Measurements from ENCODE around the gene DOCK7.

DOCK7 gene

GRCh38 chr1:62601457-62601856, 86.7 kb downstream of the DOCK7 start:
- H2AK5ac ChIP-seq (ENCODE audit: low read length, severe bottlenecking): no peak overlapping the region
- H2BK120ac ChIP-seq (ENCODE audit: low read depth, low read length): no peak overlapping the region
- H3K9ac ChIP-seq (ENCODE audit: low read length): no peak overlapping the region
- no peak overlapping the region for H4K91ac ChIP-seq (ENCODE audit: low read length)
- H3K4me3 ChIP-seq (ENCODE audit: insufficient read depth in 1 of 2, low read depth in 1 of 2, low read length in 2 of 2): no peak overlapping the region
- H3K18ac ChIP-seq (ENCODE audit: low read depth in 1 of 2, low read length in 2 of 2): no peak overlapping the region
- no peak overlapping the region for H2BK5ac ChIP-seq (ENCODE audit: low read depth, low read length, poor library complexity, severe bottlenecking)
- no CpG with 5 or more reads among the region's 2 CpGs for WGBS
- no peaks in the 10 kb centered on the region for H3K79me1 ChIP-seq (replicated peaks; ENCODE audit: low read length, poor library complexity, severe bottlenecking)
- H3K9me3 ChIP-seq (ENCODE audit: control insufficient read depth, low read length): no peaks in the 10 kb centered on the region
- H3K4me2 ChIP-seq (ENCODE audit: low read length, poor library complexity, severe bottlenecking): no peak overlapping the region
- no peak overlapping the region for H3K14ac ChIP-seq (ENCODE audit: low read length in 2 of 2)
- no peaks in the 10 kb centered on the region for H3K4me1 ChIP-seq (ENCODE audit: control insufficient read depth, insufficient read depth, low read depth, low read length)
- no peak overlapping the region for H3K23ac ChIP-seq (ENCODE audit: low read length in 2 of 2)
- no peaks in the 10 kb centered on the region for H3K27me3 ChIP-seq (ENCODE audit: control insufficient read depth in 1 of 2, insufficient read depth in 1 of 2, low read length in 2 of 2)
- no peak for DNase-seq
- H3K36me3 ChIP-seq (ENCODE audit: control insufficient read depth in 1 of 2, insufficient read depth in 2 of 2, low read depth in 1 of 2, low read length in 2 of 2): peaks cover 0 to 15% of the 10 kb centered on the region in 2 experiments
- no peak overlapping the region for H2BK12ac ChIP-seq (ENCODE audit: low read length in 2 of 2)
- H4K8ac ChIP-seq (ENCODE audit: low read length): no peak overlapping the region
- no peak overlapping the region for H2AFZ ChIP-seq (ENCODE audit: low read depth, low read length)
- no peak overlapping the region for H3K4ac ChIP-seq (ENCODE audit: low read depth in 1 of 2, low read length in 2 of 2)
- no peak overlapping the region for H2BK15ac ChIP-seq (ENCODE audit: low read depth, poor library complexity, severe bottlenecking)
- H3K27ac ChIP-seq (ENCODE audit: low read length, poor library complexity, severe bottlenecking): no peak overlapping the region

- Histone ChIP-seq H4K8ac (ENCODE audit: low read length) (no peak overlapping the region), H3K4ac (ENCODE audit: low read depth in 1 of 2, low read length in 2 of 2) (no peak overlapping the region), H2BK5ac (ENCODE audit: low read depth, low read length, poor library complexity, severe bottlenecking) (no peak overlapping the region), H2AK5ac (ENCODE audit: low read length, severe bottlenecking) (no peak overlapping the region), H4K91ac (ENCODE audit: low read length) (no peak overlapping the region), H3K36me3 (ENCODE audit: control insufficient read depth in 1 of 2, insufficient read depth in 2 of 2, low read depth in 1 of 2, low read length in 2 of 2) (peaks cover 0 to 12% of the 10 kb centered on the region in 2 experiments), H3K9me3 (ENCODE audit: control insufficient read depth, low read length) (no peaks in the 10 kb centered on the region), H3K14ac (ENCODE audit: low read length in 2 of 2) (no peak overlapping the region), H3K4me3 (ENCODE audit: insufficient read depth in 1 of 2, low read depth in 1 of 2, low read length in 2 of 2) (no peak overlapping the region), H3K27ac (ENCODE audit: low read length, poor library complexity, severe bottlenecking) (no peak overlapping the region), H2BK15ac (ENCODE audit: low read depth, poor library complexity, severe bottlenecking) (no peak overlapping the region), H3K18ac (ENCODE audit: low read depth in 1 of 2, low read length in 2 of 2) (no peak overlapping the region), H2BK12ac (ENCODE audit: low read length in 2 of 2) (no peak overlapping the region), H3K9ac (ENCODE audit: low read length) (no peak overlapping the region), H3K79me1 (replicated peaks; ENCODE audit: low read length, poor library complexity, severe bottlenecking) (no peaks in the 10 kb centered on the region), H3K4me1 (ENCODE audit: control insufficient read depth, insufficient read depth, low read depth, low read length) (no peaks in the 10 kb centered on the region), H3K4me2 (ENCODE audit: low read length, poor library complexity, severe bottlenecking) (no peak overlapping the region), H2AFZ (ENCODE audit: low read depth, low read length) (no peak overlapping the region), H3K27me3 (ENCODE audit: control insufficient read depth in 1 of 2, insufficient read depth in 1 of 2, low read length in 2 of 2) (no peaks in the 10 kb centered on the region), H3K23ac (ENCODE audit: low read length in 2 of 2) (no peak overlapping the region), H2BK120ac (ENCODE audit: low read depth, low read length) (no peak overlapping the region)
- 93% methylated on average over 5 of the region's 5 CpGs for WGBS
- no peak for DNase-seq
Measured at GRCh38 chr1:62599044-62599443, 89.1 kb downstream of the DOCK7 start.

GRCh38 chr1:62597281-62597680, 90.9 kb downstream of the DOCK7 start, which contains the start of gene ANGPTL3:
TSS of gene ANGPTL3 (plus strand) at chr1:62597520. CDS start at chr1:62597567, 47 bp downstream.
- Histone ChIP-seq H2BK12ac (ENCODE audit: low read length in 2 of 2) (no peak within 1 kb of the TSS), H2AK5ac (ENCODE audit: low read length, severe bottlenecking) (no peak within 1 kb of the TSS)
- WGBS: 100% methylated on average over 1 of the region's 3 CpGs

GRCh38 chr1:62595647-62596046, 92.5 kb downstream of the DOCK7 start:
- Histone ChIP-seq H3K4ac (ENCODE audit: low read depth in 1 of 2, low read length in 2 of 2) (no peak overlapping the region), H3K18ac (ENCODE audit: low read depth in 1 of 2, low read length in 2 of 2) (no peak overlapping the region), H3K23ac (ENCODE audit: low read length in 2 of 2) (no peak overlapping the region), H3K4me1 (ENCODE audit: control insufficient read depth, insufficient read depth, low read depth, low read length) (no peaks in the 10 kb centered on the region), H3K9me3 (ENCODE audit: control insufficient read depth, low read length) (no peaks in the 10 kb centered on the region), H3K4me2 (ENCODE audit: low read length, poor library complexity, severe bottlenecking) (no peak overlapping the region), H2BK15ac (ENCODE audit: low read depth, poor library complexity, severe bottlenecking) (no peak overlapping the region), H3K27ac (ENCODE audit: low read length, poor library complexity, severe bottlenecking) (no peak overlapping the region), H3K4me3 (ENCODE audit: insufficient read depth in 1 of 2, low read depth in 1 of 2, low read length in 2 of 2) (no peak overlapping the region), H4K8ac (ENCODE audit: low read length) (no peak overlapping the region), H2BK120ac (ENCODE audit: low read depth, low read length) (no peak overlapping the region), H2AFZ (ENCODE audit: low read depth, low read length) (no peak overlapping the region), H3K9ac (ENCODE audit: low read length) (no peak overlapping the region), H2BK5ac (ENCODE audit: low read depth, low read length, poor library complexity, severe bottlenecking) (no peak overlapping the region), H3K36me3 (ENCODE audit: control insufficient read depth in 1 of 2, insufficient read depth in 2 of 2, low read depth in 1 of 2, low read length in 2 of 2) (peaks cover 0 to 20% of the 10 kb centered on the region in 2 experiments), H3K14ac (ENCODE audit: low read length in 2 of 2) (no peak overlapping the region), H3K79me1 (replicated peaks; ENCODE audit: low read length, poor library complexity, severe bottlenecking) (no peaks in the 10 kb centered on the region), H2BK12ac (ENCODE audit: low read length in 2 of 2) (no peak overlapping the region), H4K91ac (ENCODE audit: low read length) (no peak overlapping the region), H2AK5ac (ENCODE audit: low read length, severe bottlenecking) (no peak overlapping the region), H3K27me3 (ENCODE audit: control insufficient read depth in 1 of 2, insufficient read depth in 1 of 2, low read length in 2 of 2) (no peaks in the 10 kb centered on the region)
- WGBS: 83% methylated on average over 1 of the region's 3 CpGs
- DNase-seq: no peak

More at GRCh38 chr1:62597281-62597680, 90.9 kb downstream of the DOCK7 start, which contains the start of gene ANGPTL3:
- no peaks in the 10 kb centered on the region for H3K4me1 ChIP-seq (ENCODE audit: control insufficient read depth, insufficient read depth, low read depth, low read length)
- H2AFZ ChIP-seq (ENCODE audit: low read depth, low read length): no peak within 1 kb of the TSS
- H3K27me3 ChIP-seq (ENCODE audit: control insufficient read depth in 1 of 2, insufficient read depth in 1 of 2, low read length in 2 of 2): no peaks in the 10 kb centered on the region
- H3K27ac ChIP-seq (ENCODE audit: low read length, poor library complexity, severe bottlenecking): no peak within 1 kb of the TSS
- no peak within 1 kb of the TSS for H4K91ac ChIP-seq (ENCODE audit: low read length)
- H3K4me2 ChIP-seq (ENCODE audit: low read length, poor library complexity, severe bottlenecking): no peak within 1 kb of the TSS
- no peak within 1 kb of the TSS for H2BK5ac ChIP-seq (ENCODE audit: low read depth, low read length, poor library complexity, severe bottlenecking)
- H2BK120ac ChIP-seq (ENCODE audit: low read depth, low read length): no peak within 1 kb of the TSS
- H3K36me3 ChIP-seq (ENCODE audit: control insufficient read depth in 1 of 2, insufficient read depth in 2 of 2, low read depth in 1 of 2, low read length in 2 of 2): peaks cover 0 to 15% of the 10 kb centered on the region in 2 experiments
- H3K23ac ChIP-seq (ENCODE audit: low read length in 2 of 2): no peak within 1 kb of the TSS
- H3K79me1 ChIP-seq (replicated peaks; ENCODE audit: low read length, poor library complexity, severe bottlenecking): no peaks in the 10 kb centered on the region
- H3K9me3 ChIP-seq (ENCODE audit: control insufficient read depth, low read length): no peaks in the 10 kb centered on the region
- H3K9ac ChIP-seq (ENCODE audit: low read length): no peak within 1 kb of the TSS
- DNase-seq: no peak
- no peak within 1 kb of the TSS for H3K4me3 ChIP-seq (ENCODE audit: insufficient read depth in 1 of 2, low read depth in 1 of 2, low read length in 2 of 2)
- no peak within 1 kb of the TSS for H3K14ac ChIP-seq (ENCODE audit: low read length in 2 of 2)
- H3K4ac ChIP-seq (ENCODE audit: low read depth in 1 of 2, low read length in 2 of 2): no peak within 1 kb of the TSS
- H3K18ac ChIP-seq (ENCODE audit: low read depth in 1 of 2, low read length in 2 of 2): no peak within 1 kb of the TSS
- H4K8ac ChIP-seq (ENCODE audit: low read length): no peak within 1 kb of the TSS
- no peak within 1 kb of the TSS for H2BK15ac ChIP-seq (ENCODE audit: low read depth, poor library complexity, severe bottlenecking)

All from mesenchymal stem cell (in vitro differentiated cells and primary cell).